K562 (cell line): ENCODE measurements around the gene MAP2K6. TPM values are rescaled to one million over a fixed set of nuclear protein-coding genes. Genes with fewer than 3 reads are reported as not detected.

Experiments used
- polyA plus RNA-seq, 8 experiments: library from polyadenylated mRNA; depleted of rRNA in 4 of 8; stranded (reverse) in 5 of 8; unstranded in 3 of 8; fragments of >200 nt; fragmentation: Nextera tagmentation in 2 of 8; fragmentation: Illumina TruSeq in 1 of 8; extraction: Ambion mirVana in 2 of 8; extraction: Trizol in 1 of 8; gene quantifications; 2 replicates each; pipeline versions ENCODE4 v1.2.1 to v1.2.3, GENCODE V29; 2011 to 2014; ENCODE audit warnings: inconsistent platforms in 1 of 8, missing spikeins in 1 of 8
- total RNA-seq, 7 experiments: library from RNA; depleted of rRNA in 6 of 7; stranded (reverse); fragments of >200 nt in 6 of 7; fragmentation: Illumina TruSeq in 2 of 7; extraction: Trizol in 2 of 7; gene quantifications; 2 replicates each; pipeline versions ENCODE4 v1.2.1 to v1.2.3, GENCODE V29; 2011 to 2021; ENCODE audit warnings: low replicate concordance in 1 of 7
- TF ChIP-seq, protein P1 (sequence below): fragments of 200-600 bp; sonication (generic); IDR thresholded peaks from one replicate; pipeline ENCODE4 v1.6.1; 2012; ENCODE audit warnings: mild to moderate bottlenecking, low read depth, low read length, inconsistent platforms

MAP2K6 gene
- total and polyA plus RNA-seq, 9 of the 15 experiments (the other 6 are each of a cell fraction or from before 2014, with no cell fraction given): 0.07 to 0.13 TPM; not detected in 7

GRCh38 chr17:69423450-69423849, 9.0 kb downstream of the MAP2K6 start (continued):
- TF ChIP-seq, protein P1, sequence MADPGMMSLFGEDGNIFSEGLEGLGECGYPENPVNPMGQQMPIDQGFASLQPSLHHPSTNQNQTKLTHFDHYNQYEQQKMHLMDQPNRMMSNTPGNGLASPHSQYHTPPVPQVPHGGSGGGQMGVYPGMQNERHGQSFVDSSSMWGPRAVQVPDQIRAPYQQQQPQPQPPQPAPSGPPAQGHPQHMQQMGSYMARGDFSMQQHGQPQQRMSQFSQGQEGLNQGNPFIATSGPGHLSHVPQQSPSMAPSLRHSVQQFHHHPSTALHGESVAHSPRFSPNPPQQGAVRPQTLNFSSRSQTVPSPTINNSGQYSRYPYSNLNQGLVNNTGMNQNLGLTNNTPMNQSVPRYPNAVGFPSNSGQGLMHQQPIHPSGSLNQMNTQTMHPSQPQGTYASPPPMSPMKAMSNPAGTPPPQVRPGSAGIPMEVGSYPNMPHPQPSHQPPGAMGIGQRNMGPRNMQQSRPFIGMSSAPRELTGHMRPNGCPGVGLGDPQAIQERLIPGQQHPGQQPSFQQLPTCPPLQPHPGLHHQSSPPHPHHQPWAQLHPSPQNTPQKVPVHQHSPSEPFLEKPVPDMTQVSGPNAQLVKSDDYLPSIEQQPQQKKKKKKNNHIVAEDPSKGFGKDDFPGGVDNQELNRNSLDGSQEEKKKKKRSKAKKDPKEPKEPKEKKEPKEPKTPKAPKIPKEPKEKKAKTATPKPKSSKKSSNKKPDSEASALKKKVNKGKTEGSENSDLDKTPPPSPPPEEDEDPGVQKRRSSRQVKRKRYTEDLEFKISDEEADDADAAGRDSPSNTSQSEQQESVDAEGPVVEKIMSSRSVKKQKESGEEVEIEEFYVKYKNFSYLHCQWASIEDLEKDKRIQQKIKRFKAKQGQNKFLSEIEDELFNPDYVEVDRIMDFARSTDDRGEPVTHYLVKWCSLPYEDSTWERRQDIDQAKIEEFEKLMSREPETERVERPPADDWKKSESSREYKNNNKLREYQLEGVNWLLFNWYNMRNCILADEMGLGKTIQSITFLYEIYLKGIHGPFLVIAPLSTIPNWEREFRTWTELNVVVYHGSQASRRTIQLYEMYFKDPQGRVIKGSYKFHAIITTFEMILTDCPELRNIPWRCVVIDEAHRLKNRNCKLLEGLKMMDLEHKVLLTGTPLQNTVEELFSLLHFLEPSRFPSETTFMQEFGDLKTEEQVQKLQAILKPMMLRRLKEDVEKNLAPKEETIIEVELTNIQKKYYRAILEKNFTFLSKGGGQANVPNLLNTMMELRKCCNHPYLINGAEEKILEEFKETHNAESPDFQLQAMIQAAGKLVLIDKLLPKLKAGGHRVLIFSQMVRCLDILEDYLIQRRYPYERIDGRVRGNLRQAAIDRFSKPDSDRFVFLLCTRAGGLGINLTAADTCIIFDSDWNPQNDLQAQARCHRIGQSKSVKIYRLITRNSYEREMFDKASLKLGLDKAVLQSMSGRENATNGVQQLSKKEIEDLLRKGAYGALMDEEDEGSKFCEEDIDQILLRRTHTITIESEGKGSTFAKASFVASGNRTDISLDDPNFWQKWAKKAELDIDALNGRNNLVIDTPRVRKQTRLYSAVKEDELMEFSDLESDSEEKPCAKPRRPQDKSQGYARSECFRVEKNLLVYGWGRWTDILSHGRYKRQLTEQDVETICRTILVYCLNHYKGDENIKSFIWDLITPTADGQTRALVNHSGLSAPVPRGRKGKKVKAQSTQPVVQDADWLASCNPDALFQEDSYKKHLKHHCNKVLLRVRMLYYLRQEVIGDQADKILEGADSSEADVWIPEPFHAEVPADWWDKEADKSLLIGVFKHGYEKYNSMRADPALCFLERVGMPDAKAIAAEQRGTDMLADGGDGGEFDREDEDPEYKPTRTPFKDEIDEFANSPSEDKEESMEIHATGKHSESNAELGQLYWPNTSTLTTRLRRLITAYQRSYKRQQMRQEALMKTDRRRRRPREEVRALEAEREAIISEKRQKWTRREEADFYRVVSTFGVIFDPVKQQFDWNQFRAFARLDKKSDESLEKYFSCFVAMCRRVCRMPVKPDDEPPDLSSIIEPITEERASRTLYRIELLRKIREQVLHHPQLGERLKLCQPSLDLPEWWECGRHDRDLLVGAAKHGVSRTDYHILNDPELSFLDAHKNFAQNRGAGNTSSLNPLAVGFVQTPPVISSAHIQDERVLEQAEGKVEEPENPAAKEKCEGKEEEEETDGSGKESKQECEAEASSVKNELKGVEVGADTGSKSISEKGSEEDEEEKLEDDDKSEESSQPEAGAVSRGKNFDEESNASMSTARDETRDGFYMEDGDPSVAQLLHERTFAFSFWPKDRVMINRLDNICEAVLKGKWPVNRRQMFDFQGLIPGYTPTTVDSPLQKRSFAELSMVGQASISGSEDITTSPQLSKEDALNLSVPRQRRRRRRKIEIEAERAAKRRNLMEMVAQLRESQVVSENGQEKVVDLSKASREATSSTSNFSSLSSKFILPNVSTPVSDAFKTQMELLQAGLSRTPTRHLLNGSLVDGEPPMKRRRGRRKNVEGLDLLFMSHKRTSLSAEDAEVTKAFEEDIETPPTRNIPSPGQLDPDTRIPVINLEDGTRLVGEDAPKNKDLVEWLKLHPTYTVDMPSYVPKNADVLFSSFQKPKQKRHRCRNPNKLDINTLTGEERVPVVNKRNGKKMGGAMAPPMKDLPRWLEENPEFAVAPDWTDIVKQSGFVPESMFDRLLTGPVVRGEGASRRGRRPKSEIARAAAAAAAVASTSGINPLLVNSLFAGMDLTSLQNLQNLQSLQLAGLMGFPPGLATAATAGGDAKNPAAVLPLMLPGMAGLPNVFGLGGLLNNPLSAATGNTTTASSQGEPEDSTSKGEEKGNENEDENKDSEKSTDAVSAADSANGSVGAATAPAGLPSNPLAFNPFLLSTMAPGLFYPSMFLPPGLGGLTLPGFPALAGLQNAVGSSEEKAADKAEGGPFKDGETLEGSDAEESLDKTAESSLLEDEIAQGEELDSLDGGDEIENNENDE: no peak
